GM23248 (cell line): ENCODE measurements around the gene FNDC1.

Source experiments
- EZH2 ChIP-seq: fragments of 200-600 bp; sonication (generic); IDR thresholded peaks from 2 replicates; pipeline ENCODE4 v1.6.1; 2018; ENCODE audit warnings: antibody characterized with exemption, mild to moderate bottlenecking; ENCODE audit not compliant: insufficient read depth, poor library complexity, severe bottlenecking
- EZH2phosphoT487 ChIP-seq: fragments of 200-600 bp; sonication (generic); IDR thresholded peaks from 2 replicates; pipeline ENCODE4 v1.6.1; 2018; ENCODE audit warnings: antibody characterized with exemption, moderate library complexity, mild to moderate bottlenecking, low read depth; ENCODE audit not compliant: insufficient read depth

DNA sequence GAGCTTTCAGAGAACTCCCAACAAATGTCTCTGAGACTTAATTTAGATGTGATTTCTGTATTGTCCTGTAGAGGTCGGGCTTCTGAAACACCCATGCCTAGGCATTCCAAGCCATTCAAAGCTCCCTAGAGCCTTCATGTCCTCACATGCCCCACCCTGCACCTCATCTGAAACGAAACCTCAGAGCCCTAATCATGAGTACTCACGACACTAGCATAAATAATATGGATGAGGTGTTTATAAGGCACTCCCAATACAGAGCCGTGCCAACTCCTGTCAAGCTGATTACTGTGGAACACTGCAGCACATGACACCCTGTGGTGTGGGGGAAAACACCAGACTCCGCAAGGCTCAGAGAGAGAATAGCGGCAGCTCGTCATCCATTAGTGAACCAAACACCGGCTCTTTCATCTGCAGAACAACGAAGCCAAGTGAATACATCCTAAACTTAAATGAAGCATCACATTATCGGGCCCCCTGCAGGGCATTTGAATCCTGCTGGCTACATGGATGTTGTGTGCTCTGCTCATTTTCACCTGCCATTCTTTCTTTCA is 83.8 kb downstream of the FNDC1 start:
- TF ChIP-seq EZH2 (no peak), EZH2phosphoT487 (no peak)
